ENCODE measurements around the gene HTT. TPM values are rescaled to one million over a fixed set of nuclear protein-coding genes. Genes with fewer than 3 reads are reported as not detected.

Gene HTT
- total RNA-seq, 1 experiment from 2014 or later: 64.4 TPM

DNA sequence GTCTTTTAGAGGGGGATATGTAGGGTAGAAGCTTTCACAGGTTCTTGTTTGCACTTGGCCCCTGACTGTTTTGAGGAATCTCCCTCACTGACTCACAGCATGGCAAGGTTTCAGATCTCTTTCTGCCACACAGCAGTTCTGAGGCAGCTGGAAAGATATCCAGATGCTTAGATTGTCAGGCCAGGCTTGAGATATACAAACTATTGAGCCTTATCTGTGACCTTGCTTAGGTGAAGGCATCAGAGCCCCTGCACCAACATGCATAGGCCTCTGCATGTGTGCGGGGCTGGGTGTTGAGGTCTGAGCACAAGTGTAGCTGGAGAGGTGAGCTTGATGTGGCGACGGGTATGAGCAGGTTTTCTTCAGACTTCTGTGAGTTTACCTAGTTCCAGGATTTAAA, 93.5 kb downstream of the HTT start:
- Histone ChIP-seq H3K79me1 (ENCODE audit: insufficient read depth, low read depth, low read length, poor library complexity, severe bottlenecking) (no peaks in the 10 kb centered on the region), H3K9me3 (ENCODE audit: control insufficient read depth, low read depth, low read length) (no peaks in the 10 kb centered on the region), H2BK15ac (ENCODE audit: low read depth, low read length) (no peak overlapping the region), H3K14ac (ENCODE audit: insufficient read depth, low read length) (no peak overlapping the region), H3K9ac (ENCODE audit: extremely low read depth, insufficient read length, low read length) (no peak overlapping the region), H3T11ph (ENCODE audit: low read length) (no peak overlapping the region), H3K4ac (ENCODE audit: low read depth, low read length) (no peak overlapping the region), H3K23me2 (ENCODE audit: insufficient read length, low read depth, low read length, poor library complexity, severe bottlenecking) (no peaks in the 10 kb centered on the region), H4K5ac (ENCODE audit: insufficient read length, low read depth, low read length) (no peak overlapping the region), H2AK5ac (ENCODE audit: insufficient read length, low read length) (no peak overlapping the region), H2BK120ac (ENCODE audit: low read depth, low read length, poor library complexity, severe bottlenecking) (no peak overlapping the region), H3K79me2 (ENCODE audit: insufficient read depth, low read length) (no peaks in the 10 kb centered on the region), H2BK5ac (ENCODE audit: insufficient read length, low read length) (no peak overlapping the region), H2AFZ (ENCODE audit: low read length) (no peak overlapping the region), H2BK12ac (ENCODE audit: insufficient read length, low read depth, low read length) (no peak overlapping the region), H3K23ac (ENCODE audit: insufficient read length, low read depth, low read length) (no peak overlapping the region), H3K56ac (ENCODE audit: insufficient read length, low read depth, low read length) (no peak overlapping the region), H3K27me3 (ENCODE audit: insufficient read depth, low read length) (no peaks in the 10 kb centered on the region), H3K27ac (ENCODE audit: insufficient read length, low read depth, low read length) (peak overlapping the region; percentile 51), H4K8ac (replicated peaks; ENCODE audit: insufficient read length, low read depth, low read length) (no peak overlapping the region), H2BK20ac (ENCODE audit: low read depth, low read length, poor library complexity, severe bottlenecking) (no peak overlapping the region), H3K4me2 (ENCODE audit: insufficient read depth, insufficient read length, low read length) (no peak overlapping the region), H3K4me1 (ENCODE audit: insufficient read depth, low read length) (no peaks in the 10 kb centered on the region; the same call in 1 of the 2 replicates), H4K20me1 (ENCODE audit: control insufficient read depth, insufficient read depth, insufficient read length) (no peaks in the 10 kb centered on the region), H3K18ac (ENCODE audit: insufficient read length, low read depth, low read length) (no peak overlapping the region), H4K91ac (ENCODE audit: insufficient read length, low read depth, low read length) (no peak overlapping the region)
- Mint-ChIP-seq H3K4me1 (peaks cover 38 to 41% of the 10 kb centered on the region in 2 experiments), H3K36me3 (ENCODE audit: insufficient read depth in 1 of 3, low read depth in 3 of 3) (peaks cover 55 to 70% (median 61%) of the 10 kb centered on the region in 3 experiments), H3K27me3 (ENCODE audit: low read depth) (no peaks in the 10 kb centered on the region; the same call in 1 of the 2 replicates), H3K27ac (peak overlapping the region; percentile 36 to 93 (median 72); a peak in 6 of 7 replicates), H3K9me3 (peaks cover 14% of the 10 kb centered on the region in 2 experiments), H3K4me3 (peak overlapping the region in 1 of 2 experiments; percentile 33; a peak in 2 of 5 replicates)
- no peak for DNase-seq
- no peak for TF ChIP-seq CTCF (conservative IDR thresholded peaks at IDR 0.05)
- no CpG with 5 or more reads among the region's 3 CpGs for WGBS (ENCODE audit: extremely low coverage, insufficient read length, low lambda C conversion rate)
